Left lung (tissue), 10 donors: Measurements from ENCODE around the gene EFNA5. TPM values are rescaled to one million over a fixed set of nuclear protein-coding genes. Genes with fewer than 3 reads are reported as not detected.
"Not testable (repeated sequence)": the region's sequence is repeated elsewhere in the genome, so short reads cannot be mapped to it uniquely, and the experiment has no call there.

ENCODE experiments used
- ATAC-seq: fragments of 200-7000 bp; cut with Tn5 transposase; one replicate; pipeline ENCODE4 v1.9.1; 2020; ENCODE audit warnings: moderate library complexity
- DNase-seq, 4 donors: peaks; one replicate each; pipeline ENCODE4 v3.0.0-alpha.2; 2013 to 2020
- H3K27ac ChIP-seq, 2 donors: fragments of 200-600 bp; sonication (generic) in 1 of 2; one replicate each; pipeline versions ENCODE4 v1.5.0 to v1.8.0; 2020 to 2021
- H3K27me3 ChIP-seq, 2 donors: fragments of 200-600 bp; sonication (generic) in 1 of 2; one replicate each; pipeline versions ENCODE4 v1.5.0 to v1.8.0; 2020 to 2021
- H3K36me3 ChIP-seq, 2 donors: fragments of 200-600 bp; sonication (generic) in 1 of 2; one replicate each; pipeline versions ENCODE4 v1.5.0 to v1.8.0; 2020 to 2021
- H3K4me1 ChIP-seq, 2 donors: fragments of 200-600 bp; one replicate each; pipeline ENCODE4 v1.8.0; 2021
- H3K4me3 ChIP-seq, 2 donors: fragments of 200-600 bp; sonication (generic) in 1 of 2; one replicate each; pipeline versions ENCODE4 v1.5.0 to v1.8.0; 2020 to 2021; ENCODE audit warnings: mild to moderate bottlenecking in 1 of 2
- H3K9me3 ChIP-seq, 2 donors: fragments of 200-600 bp; sonication (generic) in 1 of 2; one replicate each; pipeline versions ENCODE4 v1.5.0 to v1.8.0; 2020 to 2021
- intact Hi-C, 2 donors: fragments of 100-400 bp; cut with DNase I; formaldehyde crosslinking; loops; one replicate each; pipeline versions ENCODE4 v1.11.2 to v1.14.2; 2022
- polyA plus RNA-seq, 6 donors: library from polyadenylated mRNA; unstranded; fragments of 120-200 nt; gene quantifications; one replicate each; pipeline ENCODE4 v1.2.1, GENCODE V29; 2013; ENCODE audit not compliant: insufficient read length in 6 of 6
- total RNA-seq, 2 donors: library from RNA; stranded (reverse); fragmentation: NEBNext Ultra II Directional; extraction: Animal tissue kit (Norgen Biotek cat#: 25700); gene quantifications; one replicate each; pipeline ENCODE4 v1.2.1, GENCODE V29; 2021
- TF ChIP-seq, protein P1 (sequence below), 2 donors: fragments of 200-600 bp; sonication (generic) in 1 of 2; IDR thresholded peaks; one replicate each; pipeline versions ENCODE4 v1.5.0 to v1.8.0; 2021; ENCODE audit warnings: antibody characterized with exemption in 2 of 2
- donor health status: DM: no; HTN: yes; CAD: no.
- donor health status: DM: no; HTN: no; CAD: no.

Gene EFNA5
- total and polyA plus RNA-seq, 8 donors, result 8.8 to 28.3 (median 22.8) TPM

DNA sequence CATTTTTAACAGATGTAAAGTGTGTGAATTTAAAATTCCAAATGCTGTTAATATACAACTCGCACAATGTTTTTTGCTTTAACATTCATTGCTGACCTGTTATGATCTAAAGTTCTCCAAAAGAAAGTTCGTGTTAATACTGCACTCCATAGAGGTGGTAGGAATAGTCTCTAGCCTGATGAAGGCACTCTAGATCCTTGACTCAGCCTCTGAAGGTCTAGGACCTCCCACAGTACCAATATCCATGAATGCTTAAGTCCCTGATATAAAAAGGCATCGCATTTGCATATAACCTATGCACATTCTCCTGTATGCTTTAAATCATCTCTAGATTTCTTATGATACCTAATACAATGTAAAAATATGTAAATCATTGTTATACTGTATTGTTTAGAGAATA, 213.6 kb downstream of the EFNA5 start:
- DNase-seq (no peak), ATAC-seq (no peak)
- Histone ChIP-seq H3K27me3 (no peaks in the 10 kb centered on the region), H3K36me3 (no peaks in the 10 kb centered on the region), H3K27ac (no peak overlapping the region), H3K4me1 (peaks cover 0 to 6% of the 10 kb centered on the region in 2 donors), H3K9me3 (no peaks in the 10 kb centered on the region), H3K4me3 (no peak overlapping the region)
- intact Hi-C loops, result no loop called here
- TF ChIP-seq, protein P1, sequence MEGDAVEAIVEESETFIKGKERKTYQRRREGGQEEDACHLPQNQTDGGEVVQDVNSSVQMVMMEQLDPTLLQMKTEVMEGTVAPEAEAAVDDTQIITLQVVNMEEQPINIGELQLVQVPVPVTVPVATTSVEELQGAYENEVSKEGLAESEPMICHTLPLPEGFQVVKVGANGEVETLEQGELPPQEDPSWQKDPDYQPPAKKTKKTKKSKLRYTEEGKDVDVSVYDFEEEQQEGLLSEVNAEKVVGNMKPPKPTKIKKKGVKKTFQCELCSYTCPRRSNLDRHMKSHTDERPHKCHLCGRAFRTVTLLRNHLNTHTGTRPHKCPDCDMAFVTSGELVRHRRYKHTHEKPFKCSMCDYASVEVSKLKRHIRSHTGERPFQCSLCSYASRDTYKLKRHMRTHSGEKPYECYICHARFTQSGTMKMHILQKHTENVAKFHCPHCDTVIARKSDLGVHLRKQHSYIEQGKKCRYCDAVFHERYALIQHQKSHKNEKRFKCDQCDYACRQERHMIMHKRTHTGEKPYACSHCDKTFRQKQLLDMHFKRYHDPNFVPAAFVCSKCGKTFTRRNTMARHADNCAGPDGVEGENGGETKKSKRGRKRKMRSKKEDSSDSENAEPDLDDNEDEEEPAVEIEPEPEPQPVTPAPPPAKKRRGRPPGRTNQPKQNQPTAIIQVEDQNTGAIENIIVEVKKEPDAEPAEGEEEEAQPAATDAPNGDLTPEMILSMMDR (IDR thresholded peaks at IDR 0.05), result no peak

- H3K4me3 ChIP-seq, result no peak overlapping the region
- peaks cover 0 to 6% of the 10 kb centered on the region in 2 donors for H3K4me1 ChIP-seq
- no peaks in the 10 kb centered on the region for H3K27me3 ChIP-seq
- TF ChIP-seq, protein P1 (IDR thresholded peaks at IDR 0.05), result no peak
- H3K9me3 ChIP-seq, result no peaks in the 10 kb centered on the region
- ATAC-seq (no peak), DNase-seq (no peak)
- H3K27ac ChIP-seq, result no peak overlapping the region
- no peaks in the 10 kb centered on the region for H3K36me3 ChIP-seq
- intact Hi-C loops, result no loop called here
Observed at GRCh38 chr5:107456281-107456715, 214.4 kb downstream of the EFNA5 start.

- Histone ChIP-seq H3K4me3 (no peak overlapping the region), H3K27ac (no peak overlapping the region), H3K4me1 (peaks cover 0 to 6% of the 10 kb centered on the region in 2 donors), H3K9me3 (no peaks in the 10 kb centered on the region), H3K27me3 (no peaks in the 10 kb centered on the region), H3K36me3 (no peaks in the 10 kb centered on the region)
- peak; percentile 38 for ATAC-seq
- TF ChIP-seq, protein P1 (IDR thresholded peaks at IDR 0.05), result no peak
- intact Hi-C loops, result no loop called here
- DNase-seq, result no peak
Observed at GRCh38 chr5:107455111-107455544, 215.6 kb downstream of the EFNA5 start.

- intact Hi-C loops, H3K27me3 ChIP-seq, DNase-seq, H3K36me3 ChIP-seq, H3K9me3 ChIP-seq, H3K4me3 ChIP-seq, H3K4me1 ChIP-seq, H3K27ac ChIP-seq, ATAC-seq: not testable (repeated sequence)
Observed at GRCh38 chr5:107451827-107452226, 218.9 kb downstream of the EFNA5 start.

DNA sequence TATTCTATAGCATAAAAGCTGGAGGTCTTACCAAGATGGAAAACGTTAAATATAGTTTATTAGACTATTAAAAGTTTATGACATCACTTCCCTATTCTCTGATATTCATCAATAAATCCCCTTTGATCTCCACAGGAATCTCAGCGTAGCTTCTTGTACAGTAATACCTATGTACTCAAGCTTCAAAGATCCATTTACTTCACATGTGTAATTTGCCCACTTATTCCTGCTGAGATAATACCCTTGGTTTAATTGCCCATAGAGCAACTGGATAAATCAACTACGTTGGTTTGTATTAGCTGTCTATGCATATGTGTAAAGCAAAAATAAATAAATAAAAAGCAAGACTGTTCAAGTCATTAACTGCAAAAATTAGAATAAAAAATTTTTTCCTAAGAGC, 219.7 kb downstream of the EFNA5 start:
- ATAC-seq, result no peak
- intact Hi-C loops, result no loop called here
- H3K27me3 ChIP-seq, result no peaks in the 10 kb centered on the region
- no peaks in the 10 kb centered on the region for H3K4me1 ChIP-seq
- no peak overlapping the region for H3K4me3 ChIP-seq
- no peak overlapping the region for H3K27ac ChIP-seq
- H3K9me3 ChIP-seq, result no peaks in the 10 kb centered on the region
- DNase-seq, result no peak
- TF ChIP-seq, protein P1 (IDR thresholded peaks at IDR 0.05), result no peak
- no peaks in the 10 kb centered on the region for H3K36me3 ChIP-seq

- DNase-seq (no peak), ATAC-seq (no peak)
- H3K27ac ChIP-seq, result no peak overlapping the region
- no peaks in the 10 kb centered on the region for H3K4me1 ChIP-seq
- H3K9me3 ChIP-seq, result no peaks in the 10 kb centered on the region
- no peak overlapping the region for H3K4me3 ChIP-seq
- TF ChIP-seq, protein P1 (IDR thresholded peaks at IDR 0.05), result no peak
- intact Hi-C loops, result no loop called here
- no peaks in the 10 kb centered on the region for H3K27me3 ChIP-seq
- H3K36me3 ChIP-seq, result no peaks in the 10 kb centered on the region
Observed at GRCh38 chr5:107450531-107450930, 220.2 kb downstream of the EFNA5 start.
